Activated T-cell treated with anti-CD3 and anti-CD28 coated beads, Interleukin-2, amount 50 U/mL, for 4 hours (primary cell): ENCODE data around the gene NDEL1. TPM values are rescaled to one million over a fixed set of nuclear protein-coding genes. Genes with fewer than 3 reads are reported as not detected.
A peak's percentile ranks its signal among the peaks of the same experiment; 100 is the strongest.
"Not testable (repeated sequence)": the region's sequence is repeated elsewhere in the genome, so short reads cannot be mapped to it uniquely, and the experiment has no call there.

ENCODE experiments used
- ATAC-seq, 2 donors: fragments of 200-7000 bp; cut with Tn5 transposase; one replicate each; pipeline ENCODE4 v1.10.0; 2021
- DNase-seq: peaks from one replicate; pipeline ENCODE4 v3.0.0-alpha.2; 2020
- H3K27me3 Mint-ChIP-seq: one replicate; pipeline ENCODE4 v1.8.0; 2021; ENCODE audit warnings: low read depth, mixed read lengths
- H3K36me3 Mint-ChIP-seq: one replicate; pipeline ENCODE4 v1.8.0; 2022; ENCODE audit warnings: mixed read lengths; ENCODE audit not compliant: insufficient read depth
- H3K4me1 Mint-ChIP-seq: one replicate; pipeline ENCODE4 v1.8.0; 2021; ENCODE audit warnings: low read depth, mixed read lengths
- H3K4me3 Mint-ChIP-seq: one replicate; pipeline ENCODE4 v1.8.0; 2021; ENCODE audit warnings: mild to moderate bottlenecking, moderate library complexity, mixed read lengths
- H3K9me3 Mint-ChIP-seq: one replicate; pipeline ENCODE4 v1.8.0; 2021; ENCODE audit warnings: mixed read lengths
- total RNA-seq, 3 donors: library from RNA; stranded (reverse); gene quantifications; one replicate each; pipeline ENCODE4 v1.2.1, GENCODE V29; 2021

Gene NDEL1, protein sequence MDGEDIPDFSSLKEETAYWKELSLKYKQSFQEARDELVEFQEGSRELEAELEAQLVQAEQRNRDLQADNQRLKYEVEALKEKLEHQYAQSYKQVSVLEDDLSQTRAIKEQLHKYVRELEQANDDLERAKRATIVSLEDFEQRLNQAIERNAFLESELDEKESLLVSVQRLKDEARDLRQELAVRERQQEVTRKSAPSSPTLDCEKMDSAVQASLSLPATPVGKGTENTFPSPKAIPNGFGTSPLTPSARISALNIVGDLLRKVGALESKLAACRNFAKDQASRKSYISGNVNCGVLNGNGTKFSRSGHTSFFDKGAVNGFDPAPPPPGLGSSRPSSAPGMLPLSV
- total RNA-seq = 10 to 100 TPM; 49.0 to 51.7 (median 51.4) TPM

DNA sequence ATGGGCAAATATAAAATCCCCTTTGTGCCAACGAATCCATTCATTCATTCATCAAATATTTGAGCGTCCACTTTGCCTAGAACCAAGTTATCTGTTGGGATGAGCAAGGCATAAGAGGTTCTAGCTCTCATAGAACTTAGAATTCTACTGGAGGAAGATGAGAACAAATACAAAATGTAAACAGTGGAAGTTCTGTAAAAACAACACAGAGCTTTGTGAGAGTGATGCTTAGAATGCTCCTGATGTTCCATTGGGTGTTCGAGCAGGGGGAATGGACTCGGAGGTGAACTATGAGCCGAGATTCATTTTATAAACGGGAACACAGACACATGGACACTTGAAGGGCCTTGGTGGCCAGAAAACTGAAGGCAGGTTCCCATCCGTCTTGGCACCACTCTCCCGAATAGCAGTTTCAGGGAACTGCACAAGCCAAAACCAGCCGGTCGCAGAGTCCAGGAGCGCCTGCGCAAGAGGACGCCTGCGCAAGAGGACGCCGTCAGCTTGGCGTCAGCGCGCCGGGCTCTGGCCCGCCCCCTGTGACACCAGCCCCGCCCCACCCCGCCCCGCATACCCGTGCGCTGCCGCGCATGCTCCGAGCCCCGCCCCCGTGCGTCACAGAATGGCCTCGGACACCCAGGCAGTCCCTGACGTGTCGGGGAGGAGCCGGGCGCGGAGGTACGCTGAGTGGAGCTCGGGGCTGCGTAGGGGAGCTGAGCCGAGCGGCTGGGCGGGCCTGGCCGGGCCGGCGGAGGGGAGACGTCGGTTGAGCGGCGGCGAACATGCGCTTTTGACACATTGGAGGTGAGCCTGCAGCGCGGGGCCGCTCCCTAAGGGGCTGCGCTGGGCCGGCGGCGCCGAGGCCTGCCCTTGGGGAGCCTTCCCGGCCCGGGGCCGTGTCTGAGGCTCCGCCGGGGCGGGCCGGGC, at the start of gene NDEL1:
NDEL1 (plus strand) TSS at position 640 of the 924 bp plus-strand sequence. CDS start 8,388 bp downstream, outside the sequence.
- peak; percentile 98 to 99 for ATAC-seq
- peak within 1 kb of the TSS; percentile 98 for H3K4me3 Mint-ChIP-seq
- no peaks in the 10 kb centered on the region for H3K27me3 Mint-ChIP-seq
- peaks cover 37% of the 10 kb centered on the region for H3K4me1 Mint-ChIP-seq
- peak; percentile 99 for DNase-seq
- H3K9me3 Mint-ChIP-seq = no peaks in the 10 kb centered on the region
- H3K36me3 Mint-ChIP-seq = peaks cover 7% of the 10 kb centered on the region

DNA sequence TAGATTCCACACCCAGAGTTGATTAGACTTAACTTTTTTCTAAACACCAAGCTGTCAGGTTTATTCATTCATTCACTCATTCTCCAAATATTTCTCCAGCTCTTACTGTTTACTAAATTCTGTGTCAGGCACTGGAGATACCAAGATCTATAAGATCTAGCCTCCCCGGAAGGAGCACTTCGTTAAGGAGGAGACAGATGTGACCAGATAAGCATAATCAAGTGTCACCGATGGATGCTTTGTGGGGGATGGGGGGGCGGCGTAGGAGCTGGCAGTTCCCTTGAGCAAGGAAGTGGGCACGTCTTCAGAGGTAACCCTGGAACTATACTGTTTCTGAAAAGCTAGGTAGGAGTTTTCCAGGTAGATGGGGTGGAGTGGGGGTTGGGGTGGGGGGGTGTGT, 48.8 kb upstream of the NDEL1 start:
- no peak for ATAC-seq
- DNase-seq = no peak
- Mint-ChIP-seq H3K4me1 (peaks cover 28% of the 10 kb centered on the region), H3K4me3 (no peak overlapping the region), H3K36me3 (peaks cover 12% of the 10 kb centered on the region), H3K9me3 (no peaks in the 10 kb centered on the region), H3K27me3 (no peaks in the 10 kb centered on the region)

DNA sequence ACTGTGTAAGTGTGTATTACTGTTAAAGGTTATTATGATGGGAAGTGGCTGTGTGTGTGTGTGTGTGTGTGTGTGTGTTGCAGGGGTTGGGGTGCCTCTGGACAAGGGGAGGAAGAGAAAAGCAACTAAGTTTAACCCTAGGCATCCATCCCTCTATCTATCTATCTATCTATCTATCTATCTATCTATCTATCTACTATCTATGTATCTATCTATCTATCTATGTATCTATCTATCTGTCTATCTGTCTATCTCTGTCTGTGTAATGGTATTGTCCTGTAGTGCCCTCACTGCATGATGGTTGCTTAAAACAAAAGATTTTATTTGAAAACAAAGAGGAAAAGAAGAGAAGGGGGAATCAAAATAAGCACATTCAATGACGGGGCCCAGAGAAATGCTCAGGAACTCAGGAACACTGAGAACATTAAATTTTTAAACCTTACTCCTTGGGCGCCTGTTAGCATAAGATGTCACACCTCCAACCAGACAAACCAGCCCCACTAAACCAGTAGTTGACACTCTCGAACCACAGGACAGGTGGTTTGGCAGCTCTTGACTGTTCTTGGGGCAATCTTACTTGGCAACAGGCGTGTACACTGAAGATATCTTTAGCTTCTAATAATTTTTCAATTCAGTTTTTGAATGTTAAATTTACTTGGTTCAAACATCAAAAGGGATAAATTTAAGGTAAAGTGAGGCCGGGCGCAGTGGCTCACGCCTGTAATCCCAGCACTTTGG, 47.6 kb upstream of the NDEL1 start:
- no peak overlapping the region for H3K4me3 Mint-ChIP-seq
- no peak for ATAC-seq
- no peak for DNase-seq
- H3K4me1 Mint-ChIP-seq = peaks cover 25% of the 10 kb centered on the region
- H3K9me3 Mint-ChIP-seq = no peaks in the 10 kb centered on the region
- H3K27me3 Mint-ChIP-seq = no peaks in the 10 kb centered on the region
- H3K36me3 Mint-ChIP-seq = no peaks in the 10 kb centered on the region

DNA sequence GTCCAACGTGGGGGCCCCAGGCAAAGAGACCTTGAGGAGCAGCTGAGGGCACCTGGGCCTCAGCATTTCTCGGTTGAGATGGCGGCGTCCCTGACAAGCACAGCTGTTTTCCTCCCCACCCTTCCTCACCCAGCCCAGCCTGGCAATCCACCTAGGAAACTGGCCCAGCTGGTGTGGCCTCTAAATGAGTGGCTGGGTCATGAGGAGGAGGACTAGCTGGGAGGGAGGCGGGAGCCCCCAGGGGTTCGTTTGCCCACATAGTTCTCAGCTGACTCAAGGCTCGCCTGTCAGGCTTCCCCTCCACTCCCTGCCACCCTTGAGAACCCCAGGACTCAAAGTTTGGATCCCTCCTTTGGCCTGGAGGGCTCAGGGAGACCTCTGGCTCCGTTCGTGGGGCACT, 44.0 kb upstream of the NDEL1 start:
- ATAC-seq = no peak
- DNase-seq = no peak
- no peaks in the 10 kb centered on the region for H3K9me3 Mint-ChIP-seq
- H3K36me3 Mint-ChIP-seq = no peaks in the 10 kb centered on the region
- peaks cover 19% of the 10 kb centered on the region for H3K4me1 Mint-ChIP-seq
- no peak overlapping the region for H3K4me3 Mint-ChIP-seq
- H3K27me3 Mint-ChIP-seq = peaks cover 5% of the 10 kb centered on the region

DNA sequence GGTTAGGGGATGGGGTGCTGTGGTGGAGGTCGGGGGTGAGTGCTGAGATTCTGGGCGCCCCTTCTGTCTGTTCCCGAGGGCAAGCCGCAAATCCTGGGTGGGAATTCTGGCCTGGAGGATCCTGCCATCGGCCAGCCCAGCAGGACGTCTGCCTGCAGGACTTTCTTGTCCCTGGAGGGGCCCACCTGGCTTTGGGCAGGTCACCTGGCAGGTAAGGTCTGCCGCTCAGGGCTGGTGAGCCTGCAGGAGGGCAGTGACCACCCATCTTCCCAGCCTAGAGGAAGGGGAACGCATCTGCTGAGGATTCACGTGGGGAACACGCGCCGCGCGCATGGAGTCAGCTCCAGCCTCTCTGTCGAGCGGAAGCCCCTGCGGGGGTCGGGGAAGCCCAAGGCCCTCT, 43.4 kb upstream of the NDEL1 start:
- no peaks in the 10 kb centered on the region for H3K9me3 Mint-ChIP-seq
- ATAC-seq (no peak), DNase-seq (no peak)
- no peaks in the 10 kb centered on the region for H3K36me3 Mint-ChIP-seq
- no peak overlapping the region for H3K4me3 Mint-ChIP-seq
- peaks cover 17% of the 10 kb centered on the region for H3K4me1 Mint-ChIP-seq
- peaks cover 9% of the 10 kb centered on the region for H3K27me3 Mint-ChIP-seq

DNA sequence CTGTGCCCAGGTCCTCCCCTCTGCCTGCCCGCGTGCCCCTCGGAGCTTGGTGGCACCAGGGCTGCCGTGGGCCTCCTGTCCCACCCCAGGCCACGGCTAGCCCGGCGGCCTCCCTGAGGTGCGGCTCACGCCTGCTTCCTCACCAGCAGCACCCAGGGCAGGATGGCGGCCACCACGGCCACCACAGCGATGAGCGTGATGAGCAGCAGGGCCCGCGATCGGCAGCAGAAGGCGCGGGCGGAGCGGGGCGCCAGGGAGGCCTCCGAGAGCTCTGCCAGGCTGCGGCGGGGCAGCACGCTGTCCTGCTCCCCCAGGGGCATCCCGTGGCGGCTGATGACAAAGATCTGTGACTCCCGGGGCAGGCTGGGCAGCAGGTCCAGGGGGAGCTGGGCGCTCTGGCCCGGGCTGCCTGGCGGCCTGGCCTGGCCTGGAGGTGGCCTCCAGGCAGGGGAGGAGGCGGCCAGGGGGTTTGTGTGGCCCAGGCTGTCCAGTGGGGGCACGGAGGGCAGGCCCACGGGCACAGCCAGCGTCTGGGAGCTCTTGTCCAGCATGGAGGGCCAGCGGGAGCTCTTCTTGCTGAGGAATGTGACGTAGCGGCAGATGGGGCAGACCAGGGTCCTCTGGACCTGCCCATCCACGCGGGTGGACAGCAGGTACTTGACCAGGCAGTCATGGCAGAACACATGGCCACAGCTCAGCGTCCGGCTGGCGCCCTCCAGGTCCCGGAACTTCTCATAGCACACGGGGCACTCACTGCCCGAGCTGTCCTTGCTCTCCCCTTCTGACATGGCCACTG, 42.8 kb upstream of the NDEL1 start:
- no peaks in the 10 kb centered on the region for H3K9me3 Mint-ChIP-seq
- peaks cover 15% of the 10 kb centered on the region for H3K27me3 Mint-ChIP-seq
- ATAC-seq (no peak), DNase-seq (no peak)
- peaks cover 13% of the 10 kb centered on the region for H3K4me1 Mint-ChIP-seq
- H3K36me3 Mint-ChIP-seq = no peaks in the 10 kb centered on the region
- no peak overlapping the region for H3K4me3 Mint-ChIP-seq

DNA sequence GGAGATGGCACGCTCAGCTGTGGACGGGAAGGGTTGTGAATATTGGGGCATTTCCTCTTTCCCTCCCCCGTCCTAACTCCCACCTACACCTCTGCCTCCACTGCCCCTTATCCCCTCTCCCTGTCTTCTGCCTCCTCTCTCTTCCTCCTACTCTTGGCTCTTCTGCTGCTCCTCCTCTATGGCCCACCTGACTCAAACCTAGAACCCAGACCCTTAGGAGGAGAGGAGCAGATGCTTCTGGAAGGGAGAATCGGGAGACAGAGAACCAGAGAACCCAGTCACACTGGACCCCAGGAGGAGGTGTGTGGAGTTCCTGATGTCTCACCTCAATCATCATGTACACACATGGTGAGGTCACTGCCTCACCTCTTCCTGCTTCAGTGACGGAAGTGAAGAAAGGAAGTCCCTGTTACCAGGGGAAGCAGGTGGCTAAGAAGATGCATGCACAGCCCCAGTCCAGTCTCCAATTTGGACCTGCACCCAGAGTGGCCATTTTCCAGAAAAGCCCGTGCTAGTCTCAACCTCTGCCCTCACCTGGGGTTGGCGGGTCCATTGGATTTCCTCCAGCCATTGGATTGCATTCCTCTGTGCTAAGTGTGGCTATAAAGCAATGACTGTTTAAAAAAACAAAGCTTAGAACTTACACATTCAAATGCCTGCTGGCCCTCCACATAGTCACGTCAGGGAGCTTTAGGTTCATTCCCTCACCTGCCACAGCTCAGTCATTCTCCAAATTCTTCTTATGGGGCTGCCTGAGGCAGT, 42.0 kb upstream of the NDEL1 start:
- Mint-ChIP-seq H3K4me1 (peaks cover 9% of the 10 kb centered on the region), H3K27me3 (peaks cover 22% of the 10 kb centered on the region), H3K4me3 (no peak overlapping the region), H3K9me3 (no peaks in the 10 kb centered on the region), H3K36me3 (no peaks in the 10 kb centered on the region)
- peak; percentile 82 to 92 for ATAC-seq
- peak; percentile 27 for DNase-seq

DNA sequence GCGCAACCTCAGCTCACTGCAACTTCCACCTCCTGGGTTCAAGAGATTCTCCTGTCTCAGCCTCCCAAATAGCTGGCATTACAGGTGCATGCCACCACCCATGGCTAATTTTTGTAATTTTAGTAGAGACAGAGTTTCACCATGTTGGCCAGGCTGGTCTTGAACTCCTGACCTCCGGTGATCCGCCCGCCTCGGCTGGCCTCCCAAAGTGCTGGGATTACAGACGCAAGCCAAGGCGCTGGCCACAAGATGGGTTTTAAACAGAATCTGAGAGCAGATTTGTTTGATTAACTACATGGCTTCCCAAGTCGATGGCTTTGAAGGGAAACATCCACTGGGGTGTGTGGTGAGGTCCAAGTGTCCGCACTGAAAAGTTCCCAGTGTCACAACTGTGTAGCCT, 41.2 kb upstream of the NDEL1 start:
- not testable (repeated sequence) for DNase-seq, H3K9me3 Mint-ChIP-seq, H3K36me3 Mint-ChIP-seq, ATAC-seq, H3K4me1 Mint-ChIP-seq, H3K4me3 Mint-ChIP-seq
- H3K27me3 Mint-ChIP-seq = peaks cover 26% of the 10 kb centered on the region

DNA sequence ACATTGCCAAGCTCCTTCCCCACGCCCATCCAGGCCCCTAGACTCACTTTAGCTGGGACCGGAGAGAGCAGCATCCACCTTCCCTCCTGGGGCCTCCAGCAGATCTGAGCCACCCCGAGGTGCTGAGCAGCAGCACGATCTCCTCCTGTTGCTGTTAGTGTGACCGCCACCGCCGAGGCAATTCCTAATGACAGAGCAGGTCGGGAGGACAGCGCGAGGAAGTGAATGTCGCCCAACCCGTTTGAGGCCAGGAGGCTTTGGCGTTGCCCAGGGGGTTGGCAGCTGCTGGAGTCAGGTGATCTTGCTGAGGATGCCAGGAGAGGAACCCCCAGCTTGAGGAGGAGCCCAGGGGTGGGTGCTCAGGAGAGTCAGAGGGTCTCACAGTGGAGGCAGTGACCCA, 38.0 kb upstream of the NDEL1 start, which contains the start of gene RNF222:
RNF222 (minus strand) TSS at position 192 of the 400 bp plus-strand sequence. CDS start 4,366 bp downstream, outside the sequence.
- peaks cover 49% of the 10 kb centered on the region for H3K27me3 Mint-ChIP-seq
- H3K36me3 Mint-ChIP-seq = no peaks in the 10 kb centered on the region
- H3K9me3 Mint-ChIP-seq = no peaks in the 10 kb centered on the region
- H3K4me1 Mint-ChIP-seq = peaks cover 9% of the 10 kb centered on the region
- no peak within 1 kb of the TSS for H3K4me3 Mint-ChIP-seq
- DNase-seq (no peak), ATAC-seq (no peak)

DNA sequence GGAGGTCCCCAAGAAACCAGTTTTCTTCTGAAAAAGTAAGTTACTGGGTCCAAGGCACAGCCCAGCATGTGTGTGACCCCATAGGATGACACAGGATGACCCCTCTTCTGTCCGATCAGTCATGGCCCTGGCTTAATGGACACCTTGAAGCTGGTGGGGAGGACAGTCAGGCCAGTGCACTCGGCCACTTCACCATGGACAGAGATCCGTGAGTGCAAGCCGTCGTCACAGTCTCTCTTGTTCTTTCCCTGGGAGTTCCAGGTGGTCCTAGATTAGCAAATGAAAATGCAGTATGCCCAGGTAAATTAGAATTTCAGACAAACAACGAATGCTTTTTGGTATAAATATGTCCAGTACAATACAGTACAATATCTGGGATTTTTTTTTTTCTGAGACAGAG, 36.7 kb upstream of the NDEL1 start:
- Mint-ChIP-seq H3K4me3 (no peak overlapping the region), H3K36me3 (no peaks in the 10 kb centered on the region), H3K4me1 (peaks cover 2% of the 10 kb centered on the region), H3K9me3 (no peaks in the 10 kb centered on the region), H3K27me3 (peaks cover 55% of the 10 kb centered on the region)
- ATAC-seq (no peak), DNase-seq (no peak)

DNA sequence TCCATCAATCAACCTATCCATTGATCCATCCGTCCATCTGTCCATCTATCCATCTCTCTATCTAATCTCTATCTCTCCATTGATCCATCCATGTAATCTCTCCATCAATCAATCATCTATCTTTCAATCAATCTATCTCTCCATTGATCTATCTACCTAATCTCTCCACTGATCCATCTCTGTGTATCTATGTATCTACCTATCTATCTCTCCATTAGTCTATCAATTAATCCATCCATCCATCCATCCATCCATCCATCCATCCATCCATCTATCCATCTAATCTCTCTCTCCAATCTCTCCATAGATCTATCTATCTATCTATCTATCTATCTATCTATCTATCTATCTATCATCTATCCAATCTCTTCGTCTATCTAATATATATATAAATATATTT, 34.6 kb upstream of the NDEL1 start:
- no peaks in the 10 kb centered on the region for H3K36me3 Mint-ChIP-seq
- H3K27me3 Mint-ChIP-seq = peaks cover 53% of the 10 kb centered on the region
- H3K4me3 Mint-ChIP-seq = no peak overlapping the region
- DNase-seq (no peak), ATAC-seq (no peak)
- no peaks in the 10 kb centered on the region for H3K4me1 Mint-ChIP-seq
- no peaks in the 10 kb centered on the region for H3K9me3 Mint-ChIP-seq

DNA sequence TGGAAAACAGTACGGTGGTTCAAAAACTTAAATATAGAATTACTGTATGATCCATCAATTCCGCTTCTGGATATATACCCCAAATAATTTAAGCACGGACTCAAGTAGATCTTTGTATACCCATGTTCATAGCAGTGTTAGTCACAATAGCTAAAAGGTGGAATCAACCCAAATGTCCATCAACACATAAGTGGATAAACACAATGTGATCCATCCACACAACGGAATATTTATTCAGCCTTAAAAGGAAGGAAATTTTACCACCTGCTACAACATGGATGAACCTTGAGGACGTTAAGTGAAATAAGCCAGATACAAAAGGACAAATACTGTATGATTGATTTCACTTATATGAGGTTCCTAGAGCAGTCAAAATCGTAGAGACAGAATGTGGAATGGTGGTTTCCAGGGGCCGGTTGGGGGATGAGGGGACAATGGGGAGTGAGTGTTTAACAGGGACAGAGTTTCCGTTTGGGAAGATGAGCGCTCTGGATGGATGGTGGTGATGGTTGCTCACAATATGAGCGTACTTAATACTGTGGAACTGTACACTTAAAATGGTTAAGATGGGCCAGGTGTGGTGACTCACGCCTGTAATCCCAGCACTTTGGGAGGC, 32.7 kb upstream of the NDEL1 start:
- H3K9me3 Mint-ChIP-seq = no peaks in the 10 kb centered on the region
- no peaks in the 10 kb centered on the region for H3K4me1 Mint-ChIP-seq
- no peak overlapping the region for H3K4me3 Mint-ChIP-seq
- DNase-seq = no peak
- peaks cover 44% of the 10 kb centered on the region for H3K27me3 Mint-ChIP-seq
- ATAC-seq = no peak
- H3K36me3 Mint-ChIP-seq = no peaks in the 10 kb centered on the region
